Stimulated activated CD4-positive, alpha-beta T cell treated with anti-CD3 and anti-CD28 coated beads, Interleukin-1b, Interleukin-23, amount 100 ng/mL, for 24 hours (primary cell): ENCODE data around the gene UST.
"Not testable (repeated sequence)": the region's sequence is repeated elsewhere in the genome, so short reads cannot be mapped to it uniquely, and the experiment has no call there.

Experiments
- DNase-seq, 4 experiments: peaks; one replicate each; pipeline ENCODE4 v3.0.0-alpha.2; 2020; ENCODE audit warnings: low read depth in 4 of 4, low spot score in 1 of 4

UST gene

DNA sequence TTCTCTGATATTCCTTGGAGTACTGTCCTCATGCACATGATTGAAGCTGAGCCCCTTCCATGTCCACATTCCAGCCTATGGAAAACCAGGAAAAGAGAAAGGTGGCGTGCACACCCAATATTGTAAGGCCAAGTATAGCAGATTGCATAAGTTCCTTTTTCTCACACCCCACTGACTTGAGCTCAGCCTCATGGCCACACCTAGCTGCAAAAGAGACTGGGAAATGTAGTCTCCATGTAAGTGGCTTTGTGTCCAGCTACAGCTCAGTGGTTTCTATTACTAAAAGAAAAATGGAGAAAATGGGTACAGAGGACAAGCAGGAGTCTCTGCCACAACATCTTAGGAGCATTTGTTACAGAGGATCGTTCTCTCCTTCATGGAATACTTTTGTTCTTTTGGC is 10.8 kb upstream of the UST start:
- no peak for DNase-seq

DNA sequence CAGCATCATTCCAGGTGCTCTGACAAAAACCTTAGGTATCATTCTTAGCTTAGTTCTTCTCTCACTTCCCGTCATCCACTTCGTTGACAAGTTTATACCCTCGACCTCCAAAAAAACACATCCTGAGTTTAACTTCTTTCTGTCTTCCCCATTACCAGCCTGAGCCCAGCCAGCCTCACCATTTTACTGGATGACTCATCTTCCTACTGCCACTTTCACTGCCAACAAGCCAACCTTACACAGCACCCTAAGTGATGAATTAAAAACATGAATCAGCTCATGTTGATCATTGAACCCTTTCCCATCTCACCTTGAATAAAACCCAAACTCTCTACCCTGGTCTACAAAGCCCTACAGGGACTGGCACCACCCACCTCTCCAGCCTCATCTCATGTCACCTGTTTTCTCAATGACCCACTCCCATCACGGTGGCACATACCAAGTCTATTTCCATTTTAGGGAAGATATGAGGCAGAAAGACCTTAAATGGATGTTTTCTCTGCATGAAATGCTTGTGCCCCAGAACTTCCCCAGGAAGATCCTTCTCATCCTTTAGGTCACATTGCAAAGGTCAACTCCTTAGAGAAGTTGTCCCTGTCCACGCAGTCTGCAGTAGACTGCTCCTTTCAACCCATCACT is 9.9 kb upstream of the UST start:
- DNase-seq: no peak

DNA sequence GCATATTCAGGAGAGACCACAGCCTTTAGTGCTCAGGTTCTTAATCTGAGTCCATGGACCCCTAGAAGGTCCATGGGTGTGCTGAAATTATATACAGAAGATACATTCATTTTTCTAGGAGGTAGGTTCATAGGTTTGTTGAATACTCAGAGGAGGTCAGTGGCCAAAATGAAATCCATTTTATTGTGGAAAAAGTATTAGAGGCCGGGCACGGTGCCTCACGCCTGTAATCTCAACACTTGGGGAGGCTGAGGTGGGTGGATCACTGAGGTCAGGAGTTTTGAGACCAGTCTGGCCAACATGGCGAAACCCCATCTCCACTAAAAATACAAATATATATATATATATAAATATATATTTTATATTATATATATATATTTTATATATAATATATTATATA is 9.0 kb upstream of the UST start:
- no peak for DNase-seq

DNA sequence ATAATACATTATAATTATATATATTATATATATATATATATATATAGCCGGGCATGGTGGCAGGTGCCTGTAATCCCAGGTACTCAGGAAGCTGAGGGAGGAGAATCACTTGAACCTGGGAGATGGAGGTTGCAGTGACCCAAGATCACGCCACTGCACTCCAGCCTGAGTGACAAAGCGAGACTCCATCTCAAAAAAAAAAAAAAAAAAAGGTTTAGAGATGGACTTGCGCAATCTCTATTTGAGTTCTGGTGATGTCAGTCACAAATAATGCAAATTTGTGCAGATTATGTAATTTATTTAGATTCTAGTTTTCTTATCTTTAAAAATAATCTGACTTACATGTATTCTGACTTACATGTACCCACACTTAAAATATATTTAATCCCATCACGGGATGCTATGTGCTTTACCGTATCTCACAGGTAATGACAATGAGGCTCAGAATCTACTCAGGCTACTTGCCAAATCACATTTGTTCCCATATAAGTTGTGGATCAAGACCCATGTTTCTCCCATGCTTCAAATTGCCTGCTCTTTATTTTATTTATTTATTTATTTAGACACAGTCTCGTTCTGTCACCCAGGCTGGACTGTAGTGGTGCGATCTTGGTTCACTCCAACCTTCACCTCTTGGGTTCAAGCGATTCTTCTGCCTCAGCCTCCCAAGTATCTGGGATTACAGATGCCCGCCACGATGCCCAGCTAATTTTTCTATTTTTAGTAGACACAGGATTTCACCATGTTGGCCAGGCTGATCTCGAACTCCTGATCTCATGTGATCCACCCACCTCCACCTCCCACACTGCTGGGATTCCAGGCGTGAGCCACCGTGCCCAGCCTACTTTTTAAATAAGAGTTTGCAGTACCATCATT is 7.6 kb upstream of the UST start:
- DNase-seq: no peak

DNA sequence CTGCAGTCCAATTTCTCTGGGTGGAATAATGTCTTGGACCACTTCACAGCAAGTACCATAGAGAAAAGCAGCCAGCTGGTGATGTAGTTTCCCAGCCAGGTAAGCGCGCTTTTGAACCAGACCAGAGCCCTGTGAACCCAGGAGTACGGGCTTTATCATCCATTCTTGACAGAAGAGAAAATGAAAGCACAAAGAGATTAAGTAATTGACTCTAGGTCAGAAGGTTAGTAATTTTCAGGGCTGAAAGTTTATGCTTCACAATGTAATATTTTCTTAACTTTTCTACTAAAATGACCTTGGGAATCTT is 7.1 kb upstream of the UST start:
- no peak for DNase-seq

DNA sequence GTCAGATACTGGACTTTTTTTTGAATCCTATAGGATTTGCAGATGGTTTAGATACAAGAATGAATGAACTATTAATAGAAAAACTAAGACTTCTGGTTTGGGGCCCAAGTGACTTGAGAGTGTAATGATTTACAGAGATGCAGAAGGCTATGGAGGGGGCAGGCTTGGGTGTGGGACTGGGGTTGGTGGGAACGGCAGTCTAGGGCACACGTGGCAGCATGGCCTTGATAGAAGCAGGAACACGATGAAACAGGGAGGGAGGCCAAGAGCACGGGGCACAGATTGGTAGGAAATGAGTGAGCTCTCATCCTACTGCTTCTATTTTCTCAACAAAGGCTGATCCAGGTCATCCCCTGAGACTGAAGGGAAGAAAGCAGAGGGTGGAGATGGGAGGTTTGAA is 3.4 kb upstream of the UST start:
- no peak for DNase-seq

DNA sequence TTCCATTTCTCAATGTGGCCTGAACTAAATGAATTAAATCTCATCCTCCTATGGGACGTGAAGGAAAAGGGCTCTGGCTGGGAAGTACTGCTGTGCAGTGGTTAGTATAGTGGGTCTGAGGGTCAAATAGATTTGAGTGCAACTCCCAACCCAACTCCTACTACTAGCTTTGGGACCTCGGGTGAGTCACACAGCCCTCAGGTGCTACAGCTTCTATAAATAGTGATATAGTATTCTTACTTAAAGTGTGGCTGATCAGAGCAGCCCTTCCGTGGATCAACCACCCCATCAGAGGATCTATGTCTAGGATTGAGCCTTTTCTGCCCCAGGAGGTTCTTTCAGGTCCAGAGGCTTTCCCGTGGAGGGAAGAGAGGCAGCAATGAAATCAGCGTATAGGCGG is 904 bp upstream of the UST start:
- DNase-seq: no peak

DNA sequence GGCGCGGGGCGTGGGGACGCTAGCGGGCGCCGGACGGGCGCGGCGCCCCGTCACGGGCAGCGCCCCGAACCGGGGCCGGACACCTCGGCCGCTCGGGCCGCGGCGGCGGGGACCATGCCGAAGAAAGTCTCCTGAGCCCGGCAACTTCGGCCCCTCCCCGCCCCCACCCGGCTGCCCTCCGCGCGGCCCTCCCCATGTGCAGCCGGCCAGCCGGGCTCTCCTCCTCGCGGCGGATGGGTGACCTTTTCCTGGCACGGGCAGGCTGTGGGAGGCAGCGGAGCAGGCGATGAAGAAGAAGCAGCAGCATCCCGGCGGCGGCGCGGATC is 278 bp downstream of the UST start:
- DNase-seq: no peak

DNA sequence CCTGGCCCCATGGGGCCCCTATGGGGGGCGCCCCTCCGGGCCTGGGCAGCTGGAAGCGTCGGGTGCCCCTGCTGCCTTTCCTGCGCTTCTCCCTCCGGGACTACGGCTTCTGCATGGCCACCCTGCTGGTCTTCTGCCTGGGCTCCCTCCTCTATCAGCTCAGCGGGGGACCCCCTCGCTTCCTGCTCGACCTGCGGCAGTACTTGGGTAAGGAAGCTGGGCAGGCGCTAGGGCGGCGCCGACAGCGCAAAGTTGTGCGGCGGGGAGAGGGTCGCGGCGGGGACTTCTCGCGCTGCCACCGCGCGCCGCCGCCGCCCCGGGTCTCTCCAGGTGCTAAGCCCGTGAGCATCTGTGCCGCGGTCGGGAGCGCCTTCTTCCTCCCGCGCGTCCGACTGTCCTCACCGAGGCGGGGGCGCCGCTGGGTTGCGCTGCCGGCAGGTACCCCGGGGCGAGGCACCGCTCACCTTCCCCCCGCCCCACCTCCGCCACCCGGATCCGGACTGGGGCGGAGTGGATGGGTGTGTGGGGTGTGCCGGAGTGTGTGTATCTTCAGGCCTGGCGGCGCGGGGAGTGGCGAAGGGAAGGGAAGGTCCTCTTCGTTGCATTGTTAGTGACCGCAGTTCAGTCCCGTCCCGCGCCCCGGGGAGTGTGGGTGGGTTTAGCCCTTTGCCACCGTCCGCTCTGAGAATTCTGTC is 788 bp downstream of the UST start:
- no peak for DNase-seq

DNA sequence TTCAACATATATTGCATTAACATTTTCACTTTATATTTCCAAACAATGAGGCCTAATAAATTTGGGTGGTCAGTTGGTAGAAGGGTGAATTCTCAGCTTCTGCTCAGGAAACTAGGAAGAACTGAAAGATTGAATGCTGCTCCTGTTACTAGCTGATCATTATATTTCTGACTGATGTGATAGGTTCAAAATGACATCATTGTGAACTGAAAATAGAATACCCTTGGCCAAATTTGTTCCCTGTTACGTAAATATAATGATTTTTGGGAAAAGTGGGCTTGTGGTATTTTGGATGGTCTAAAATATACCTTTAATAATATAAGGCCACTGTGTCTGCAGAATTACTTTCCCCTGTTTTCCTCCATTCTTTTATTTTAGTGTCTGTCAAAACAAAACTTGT is 2.8 kb downstream of the UST start:
- DNase-seq: no peak

DNA sequence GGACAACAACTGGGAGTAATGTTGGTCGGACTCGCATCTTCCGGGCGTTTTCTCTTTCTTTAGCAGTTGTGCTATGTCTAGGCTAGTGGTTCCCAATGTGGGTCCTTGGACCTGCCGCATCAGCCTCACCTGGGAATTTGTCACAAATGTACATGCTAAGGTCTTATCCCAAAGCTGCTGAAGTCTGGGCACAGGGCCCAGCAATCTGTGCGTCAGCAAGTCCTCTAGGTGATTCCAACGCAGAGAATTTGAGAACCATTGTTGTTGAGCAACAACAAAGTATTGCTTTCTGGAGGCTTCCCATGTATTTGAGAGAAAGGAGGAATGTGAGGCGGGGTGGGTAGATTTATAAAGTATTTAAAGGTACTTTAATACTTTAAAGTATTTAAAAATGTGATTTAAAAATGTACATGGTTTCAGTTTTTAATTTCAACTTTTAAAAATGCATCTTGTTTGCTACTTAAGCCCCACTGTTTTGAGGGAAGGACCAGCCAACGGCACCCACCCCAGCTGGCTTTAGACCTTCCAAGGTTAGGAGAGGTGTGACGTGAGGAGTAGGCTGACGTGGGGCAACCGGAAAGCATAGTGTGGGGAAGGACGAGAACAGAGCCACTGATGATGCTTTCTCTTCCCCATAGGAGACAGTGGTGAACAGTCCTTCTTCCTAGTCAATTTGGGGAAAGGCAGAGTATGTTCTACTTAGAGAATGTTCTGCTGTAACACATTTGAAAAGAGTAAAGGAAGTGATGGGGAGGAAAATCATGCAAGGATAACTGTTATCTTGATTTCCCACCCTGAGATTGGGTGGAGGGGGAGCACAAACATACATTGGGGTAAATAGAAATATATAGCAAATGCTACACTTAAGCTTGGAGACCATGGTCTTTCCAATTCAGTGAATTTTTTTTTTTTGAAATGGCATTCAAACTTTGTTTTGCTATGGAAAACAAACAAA is 4.3 kb downstream of the UST start:
- no peak for DNase-seq

DNA sequence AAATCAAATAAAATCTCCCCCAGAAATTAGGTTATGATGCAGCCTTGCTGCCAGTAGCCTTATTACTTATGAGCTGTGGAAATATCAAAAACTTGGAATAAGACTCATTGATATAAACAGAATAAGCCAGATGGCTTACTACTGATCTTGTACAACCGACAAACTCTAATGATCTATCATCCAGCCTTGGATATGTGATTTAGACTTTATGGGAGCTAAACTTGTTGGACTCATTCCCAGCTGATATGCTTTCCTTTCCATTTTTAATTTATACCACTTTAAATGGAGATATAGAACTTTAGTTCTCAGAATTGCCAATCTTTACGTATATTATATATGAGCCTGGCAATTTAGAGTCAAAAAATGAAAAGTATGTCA is 5.0 kb downstream of the UST start:
- DNase-seq: no peak

DNA sequence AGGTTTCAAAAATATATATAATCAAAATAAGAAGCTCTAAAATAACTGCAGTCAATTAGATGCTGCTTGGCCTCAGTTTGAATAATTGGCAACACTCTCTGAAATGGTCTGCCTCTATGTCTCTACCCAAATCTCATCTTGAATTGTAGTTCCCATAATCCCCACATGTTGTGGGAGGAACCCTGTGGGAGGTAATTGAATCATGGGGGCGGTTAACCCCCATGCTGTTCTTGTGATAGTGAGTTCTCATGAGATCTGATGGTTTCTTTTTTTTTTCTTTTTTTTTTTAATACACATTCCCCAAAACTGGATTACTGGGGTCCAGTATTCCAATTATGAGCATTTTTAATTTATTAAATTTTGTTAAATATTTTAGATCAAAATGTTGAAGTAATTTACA is 8.5 kb downstream of the UST start:
- not testable (repeated sequence) for DNase-seq

DNA sequence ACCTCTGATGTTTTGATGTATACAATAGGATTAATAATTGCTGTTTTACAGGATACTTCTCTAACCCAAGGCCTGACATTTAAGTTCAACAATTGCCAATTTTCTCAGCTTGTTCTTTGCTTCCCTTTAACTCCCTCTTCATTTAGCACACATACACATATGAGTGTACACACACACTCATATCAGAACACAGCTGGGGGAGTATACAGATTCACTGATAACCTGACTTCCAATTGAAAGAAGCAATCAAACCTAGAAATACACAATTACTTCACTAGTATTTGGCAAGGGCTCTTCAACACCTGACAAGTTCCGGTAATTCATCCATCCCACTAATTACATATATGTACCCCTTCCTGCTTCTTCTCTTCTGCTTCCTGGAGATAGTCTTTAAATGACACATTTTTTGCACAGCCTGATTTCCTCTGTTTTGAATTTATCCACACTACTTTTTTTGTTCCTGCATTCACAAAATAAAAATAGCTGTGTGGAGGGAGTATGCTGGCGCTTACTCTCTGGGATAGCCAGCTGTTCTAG is 11.2 kb downstream of the UST start:
- DNase-seq: no peak

DNA sequence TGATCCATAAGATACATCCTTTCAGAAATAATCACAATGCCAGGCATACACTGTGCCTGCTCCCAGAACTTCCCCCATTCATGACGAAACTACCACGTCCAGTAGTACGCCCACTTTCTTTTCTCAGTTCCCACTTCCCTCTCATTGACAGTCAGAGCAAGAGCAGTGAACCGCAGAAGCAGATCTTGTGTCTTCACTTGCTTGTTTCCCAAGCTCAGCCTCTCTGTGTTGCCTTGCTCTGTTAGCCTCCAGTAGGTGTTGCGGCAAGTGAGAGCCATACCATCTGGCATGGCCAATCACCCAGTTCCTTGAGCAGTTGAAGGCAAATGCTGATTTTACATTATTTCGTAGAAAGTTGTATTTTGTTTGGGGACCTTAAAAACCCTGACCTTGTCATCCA is 11.7 kb downstream of the UST start:
- no peak for DNase-seq

DNA sequence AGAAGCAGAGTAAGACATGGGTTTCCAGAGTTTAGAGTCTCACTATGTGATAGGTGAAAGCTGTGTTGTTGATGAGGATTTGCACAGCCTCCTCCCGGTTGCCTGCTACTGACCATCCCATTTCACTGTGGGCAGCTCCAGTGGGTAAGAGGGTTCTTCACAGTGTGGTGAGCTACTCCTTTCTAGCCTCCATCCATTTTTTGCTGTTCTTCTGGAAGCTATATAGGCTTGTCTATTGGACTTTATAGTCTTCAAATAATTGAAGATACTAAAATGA is 13.4 kb downstream of the UST start:
- no peak for DNase-seq

DNA sequence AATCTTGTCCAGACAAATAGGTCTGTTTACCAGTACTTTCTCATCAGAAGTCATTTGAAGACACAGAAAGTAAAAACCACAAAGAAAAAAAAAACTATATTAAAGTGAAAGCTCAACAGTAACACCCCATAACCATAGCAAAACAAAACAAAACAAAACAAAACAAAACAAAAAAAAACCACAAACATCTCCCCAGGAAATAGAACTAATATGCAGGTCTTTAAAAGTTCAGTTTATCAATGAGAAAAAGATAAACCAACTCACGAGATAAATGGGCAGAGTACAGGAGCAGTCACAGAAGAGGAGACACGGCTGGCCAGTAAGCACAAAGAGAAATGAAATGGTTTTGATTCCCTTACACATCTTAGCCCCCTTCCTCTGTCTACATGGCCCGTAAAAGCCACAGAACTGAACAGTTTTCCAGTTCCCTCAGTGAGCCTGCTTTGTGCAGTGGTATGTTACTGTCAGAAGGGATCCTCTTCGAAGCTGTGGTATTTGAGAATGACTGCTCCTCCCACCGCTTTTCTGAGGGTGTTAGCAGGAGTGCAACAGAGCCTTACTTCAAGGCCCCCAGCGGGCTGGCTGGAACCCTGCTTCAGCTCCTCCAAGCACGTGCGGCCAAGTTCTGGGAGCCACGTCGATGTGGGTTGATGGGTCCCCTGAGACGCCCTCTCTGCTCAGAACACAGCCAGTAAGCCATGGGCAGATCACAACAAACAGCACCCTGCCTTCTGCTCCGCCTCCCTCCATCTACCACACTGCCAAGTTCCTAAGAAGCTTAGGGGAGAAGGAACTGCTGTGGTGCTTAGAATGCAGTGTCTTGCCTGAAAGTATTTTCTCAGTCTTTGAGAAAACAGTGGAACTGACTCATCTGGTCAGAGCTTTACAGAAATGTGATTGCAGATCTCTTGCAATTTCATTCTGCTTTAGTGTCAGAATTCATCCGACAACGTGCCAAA is 14.0 kb downstream of the UST start:
- no peak for DNase-seq

DNA sequence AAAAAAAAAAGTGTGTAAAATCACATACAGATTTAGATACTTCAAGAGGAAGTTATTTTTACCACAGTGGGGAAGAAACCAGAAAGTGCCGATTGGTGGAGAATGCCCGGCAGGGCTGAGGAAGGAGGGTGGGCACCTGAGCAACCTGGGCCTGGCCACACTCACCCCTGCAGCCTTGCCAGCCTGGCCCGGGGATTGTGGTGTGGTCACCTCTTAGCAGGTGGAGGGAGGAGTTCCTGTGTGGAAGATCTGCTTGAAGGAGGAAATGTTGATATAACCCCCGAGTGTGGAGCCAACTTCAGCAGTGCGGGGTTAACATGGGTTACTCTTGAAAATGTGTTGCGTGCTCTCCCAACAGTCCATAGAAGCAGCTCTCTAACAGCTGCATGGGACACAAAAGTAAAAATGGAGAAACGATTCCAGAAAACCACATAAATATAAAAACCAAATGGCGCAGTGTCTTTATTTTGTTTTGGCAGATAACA is 14.7 kb downstream of the UST start:
- no peak for DNase-seq

DNA sequence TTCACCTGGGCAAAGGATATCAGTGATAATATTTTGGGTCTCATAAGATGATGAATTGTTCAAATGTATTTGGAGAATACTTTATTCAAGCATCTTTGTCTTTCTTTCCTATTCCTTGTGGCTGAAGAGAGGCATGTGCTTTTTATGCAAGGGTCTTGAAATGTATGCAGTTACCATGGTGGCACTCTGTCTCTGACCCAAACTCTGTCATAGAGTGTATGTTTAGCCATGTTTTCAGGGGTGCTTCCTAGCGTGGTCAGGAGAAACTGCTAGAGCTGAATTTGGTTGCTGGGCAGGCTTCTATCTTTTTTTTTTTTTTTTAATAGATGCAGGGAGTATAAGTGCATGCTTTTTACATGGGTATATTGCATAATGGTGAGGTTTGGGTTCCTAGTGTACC is 15.4 kb downstream of the UST start:
- no peak for DNase-seq
